Measurements from ENCODE around the gene ASB10. TPM values are rescaled to one million over a fixed set of nuclear protein-coding genes. Genes with fewer than 3 reads are reported as not detected.

ASB10 gene
- total and polyA plus RNA-seq, 4 donors = 0.12 TPM; not detected in 3

DNA sequence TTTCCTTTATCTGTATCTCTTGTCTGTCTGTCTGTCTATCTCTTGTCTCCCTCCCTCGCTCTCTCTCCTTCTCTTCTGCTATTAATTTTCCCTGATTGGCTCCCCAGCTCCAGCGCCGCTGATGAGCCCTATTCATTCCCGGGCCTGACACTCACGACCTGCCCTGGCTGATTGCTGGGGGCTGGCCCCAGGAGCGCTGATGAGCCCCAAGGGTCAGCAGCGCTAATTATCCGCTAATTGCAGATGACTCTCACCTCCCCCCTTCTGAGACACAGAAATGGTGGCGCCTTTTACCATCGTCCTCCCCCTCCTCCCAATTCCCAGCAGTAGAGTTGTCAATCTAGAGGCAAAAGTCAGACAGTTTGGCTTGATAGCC, 18.3 kb downstream of the ASB10 start:
- Histone ChIP-seq H3K36me3 (ENCODE audit: control insufficient read depth, insufficient read depth, low read length) (no peaks in the 10 kb centered on the region), H3K27me3 (ENCODE audit: control insufficient read depth, insufficient read depth, low read length) (peaks cover 61% of the 10 kb centered on the region)
- 20% methylated on average over 10 of the region's 10 CpGs for WGBS (ENCODE audit: insufficient coverage)

DNA sequence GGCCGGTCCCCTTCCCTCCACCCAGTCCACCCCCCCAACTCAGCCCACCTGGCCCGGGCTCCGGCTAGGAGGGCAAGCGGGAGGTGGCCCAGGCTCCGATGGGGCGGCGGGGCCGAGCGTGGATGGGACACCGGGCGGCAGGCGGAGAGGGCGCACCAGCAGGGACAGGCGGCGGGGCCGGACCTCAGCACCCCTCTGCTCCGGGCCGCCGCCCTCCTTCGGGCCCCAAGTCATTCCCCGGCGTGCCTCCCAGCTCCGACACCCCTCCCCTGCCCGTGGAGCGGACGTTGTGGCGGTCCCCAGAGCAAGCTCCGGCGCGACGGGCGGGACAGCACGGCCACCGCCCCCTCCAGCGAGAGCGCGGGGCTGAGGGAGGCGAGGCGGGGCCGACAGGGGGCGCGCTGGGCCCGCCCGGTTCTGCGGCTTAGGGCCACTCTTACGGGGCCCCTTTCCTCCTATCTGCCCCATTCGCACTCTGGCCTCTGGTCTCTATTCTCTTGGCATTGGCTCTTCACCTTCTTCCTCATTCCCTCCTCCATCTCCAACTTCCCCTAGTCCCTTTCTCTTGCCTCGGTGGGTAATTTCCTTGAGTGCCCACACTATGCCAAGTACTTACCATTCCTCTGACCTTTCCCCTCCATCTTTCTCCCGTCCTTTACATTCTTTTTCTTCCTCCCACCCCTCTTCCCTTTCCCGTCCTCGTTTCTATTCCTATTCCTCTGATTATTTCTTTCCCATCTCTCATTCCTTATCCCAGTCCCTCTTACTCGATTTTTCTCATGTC, 18.9 kb downstream of the ASB10 start:
- no peaks in the 10 kb centered on the region for H3K9me3 ChIP-seq (ENCODE audit: control insufficient read depth, insufficient read depth, low read length)
- peak in 1 of 6 donors; percentile 33 for DNase-seq (ENCODE audit: low read depth in 4 of 6, low spot score in 6 of 6)
- H3K4me3 ChIP-seq (ENCODE audit: low read depth, low read length) = peak overlapping the region; percentile 5
- WGBS (ENCODE audit: insufficient coverage) = 2% methylated on average over 52 of the region's 52 CpGs
- no peaks in the 10 kb centered on the region for H3K36me3 ChIP-seq (ENCODE audit: control insufficient read depth, insufficient read depth, low read length)
- peaks cover 62% of the 10 kb centered on the region for H3K27me3 ChIP-seq (ENCODE audit: control insufficient read depth, insufficient read depth, low read length)
- no peak overlapping the region for H3K27ac ChIP-seq (ENCODE audit: low read depth, low read length)
- H3K4me1 ChIP-seq (ENCODE audit: control insufficient read depth, insufficient read depth, low read length) = peaks cover 19% of the 10 kb centered on the region

More for the DNA sequence above, 18.3 kb downstream of the ASB10 start:
- H3K4me3 ChIP-seq (ENCODE audit: low read depth, low read length) = no peak overlapping the region
- no peak for DNase-seq (ENCODE audit: low read depth in 4 of 6, low spot score in 6 of 6)
- peaks cover 20% of the 10 kb centered on the region for H3K4me1 ChIP-seq (ENCODE audit: control insufficient read depth, insufficient read depth, low read length)
- H3K27ac ChIP-seq (ENCODE audit: low read depth, low read length) = no peak overlapping the region
- H3K9me3 ChIP-seq (ENCODE audit: control insufficient read depth, insufficient read depth, low read length) = no peaks in the 10 kb centered on the region

DNA sequence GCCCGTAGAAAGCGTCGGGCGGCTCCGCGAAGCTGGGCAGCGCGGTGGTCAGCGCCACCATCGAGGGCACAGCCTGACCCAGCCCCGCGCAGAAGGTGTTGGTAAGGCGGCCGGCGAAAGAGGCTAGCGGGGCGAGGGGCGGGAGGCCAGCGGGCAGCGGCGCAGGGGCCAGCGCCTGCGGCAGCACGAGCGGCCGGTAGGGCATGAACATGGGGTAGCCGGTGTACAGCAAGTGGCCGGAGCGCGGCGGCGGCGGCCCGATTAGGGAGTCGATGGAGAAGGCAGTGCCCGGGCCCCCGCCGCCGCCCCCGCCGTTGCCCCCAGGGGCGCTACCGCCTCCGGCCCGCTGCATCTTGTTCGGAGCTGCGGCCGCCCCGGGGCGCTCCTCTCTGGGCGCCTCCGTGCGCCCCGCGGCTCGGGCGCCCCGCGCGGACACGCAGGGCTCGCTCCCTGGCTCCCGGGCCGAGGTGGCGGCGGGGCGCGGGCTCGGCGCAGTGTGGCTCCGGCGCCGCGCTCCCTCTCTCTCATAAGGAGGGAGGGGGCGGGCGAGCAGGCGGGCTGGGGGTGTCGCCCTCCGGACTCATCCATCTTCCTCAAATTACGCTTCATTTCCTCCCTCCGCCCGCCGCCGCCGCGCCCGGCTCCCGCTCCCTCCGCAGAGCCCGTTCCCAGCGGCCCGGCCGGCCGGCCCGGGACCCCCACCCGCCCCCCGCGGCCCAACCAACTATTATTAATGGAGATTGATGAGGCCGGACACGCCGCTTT, 19.7 kb downstream of the ASB10 start, which contains the start of gene GBX1:
Gene GBX1 (minus strand): TSS at position 498 of the 765 bp plus-strand sequence. CDS start 146 bp downstream, at position 352.
- Histone ChIP-seq H3K4me3 (ENCODE audit: low read depth, low read length) (peak within 1 kb of the TSS; percentile 5), H3K36me3 (ENCODE audit: control insufficient read depth, insufficient read depth, low read length) (no peaks in the 10 kb centered on the region), H3K4me1 (ENCODE audit: control insufficient read depth, insufficient read depth, low read length) (peaks cover 13% of the 10 kb centered on the region), H3K27me3 (ENCODE audit: control insufficient read depth, insufficient read depth, low read length) (peaks cover 55% of the 10 kb centered on the region), H3K27ac (ENCODE audit: low read depth, low read length) (no peak within 1 kb of the TSS), H3K9me3 (ENCODE audit: control insufficient read depth, insufficient read depth, low read length) (no peaks in the 10 kb centered on the region)
- DNase-seq (ENCODE audit: low read depth in 4 of 6, low spot score in 6 of 6) = peak in 2 of 6 donors; percentile 55 to 69
- WGBS (ENCODE audit: insufficient coverage) = under 1% methylated on average over 70 of the region's 101 CpGs

DNA sequence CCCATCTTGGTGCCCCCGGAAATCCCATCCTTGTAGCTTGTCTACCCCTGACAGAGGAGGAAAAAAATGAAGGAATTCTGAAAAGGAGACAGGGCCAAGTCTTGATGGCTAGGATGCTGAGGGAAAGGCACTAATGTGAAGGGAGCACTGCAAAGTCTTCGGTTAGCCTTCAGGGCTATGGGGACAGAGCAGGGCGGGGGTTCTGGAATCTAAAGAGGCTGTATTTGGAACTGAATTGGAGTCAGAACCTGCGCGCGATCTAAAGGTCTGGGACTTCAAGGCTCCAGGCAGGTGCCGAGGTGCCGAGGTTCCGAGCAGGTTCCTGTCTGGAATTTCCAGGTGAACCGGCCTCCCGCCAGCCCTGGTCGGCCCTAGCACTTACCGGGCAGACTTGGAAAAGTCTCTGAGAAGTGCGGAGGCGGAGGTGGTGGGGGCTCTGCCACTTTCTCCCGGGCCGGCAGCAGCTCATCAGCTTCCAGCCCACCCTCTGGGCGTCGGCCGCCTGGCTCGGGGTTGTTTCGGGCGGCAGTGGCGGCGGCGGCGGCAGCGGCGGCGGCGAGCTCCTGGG, 20.3 kb downstream of the ASB10 start:
- Histone ChIP-seq H3K27me3 (ENCODE audit: control insufficient read depth, insufficient read depth, low read length) (peaks cover 53% of the 10 kb centered on the region), H3K4me1 (ENCODE audit: control insufficient read depth, insufficient read depth, low read length) (peaks cover 13% of the 10 kb centered on the region), H3K9me3 (ENCODE audit: control insufficient read depth, insufficient read depth, low read length) (no peaks in the 10 kb centered on the region), H3K4me3 (ENCODE audit: low read depth, low read length) (no peak overlapping the region), H3K27ac (ENCODE audit: low read depth, low read length) (no peak overlapping the region), H3K36me3 (ENCODE audit: control insufficient read depth, insufficient read depth, low read length) (no peaks in the 10 kb centered on the region)
- DNase-seq (ENCODE audit: low read depth in 4 of 6, low spot score in 6 of 6) = no peak
- WGBS (ENCODE audit: insufficient coverage) = 4% methylated on average over 30 of the region's 31 CpGs

DNA sequence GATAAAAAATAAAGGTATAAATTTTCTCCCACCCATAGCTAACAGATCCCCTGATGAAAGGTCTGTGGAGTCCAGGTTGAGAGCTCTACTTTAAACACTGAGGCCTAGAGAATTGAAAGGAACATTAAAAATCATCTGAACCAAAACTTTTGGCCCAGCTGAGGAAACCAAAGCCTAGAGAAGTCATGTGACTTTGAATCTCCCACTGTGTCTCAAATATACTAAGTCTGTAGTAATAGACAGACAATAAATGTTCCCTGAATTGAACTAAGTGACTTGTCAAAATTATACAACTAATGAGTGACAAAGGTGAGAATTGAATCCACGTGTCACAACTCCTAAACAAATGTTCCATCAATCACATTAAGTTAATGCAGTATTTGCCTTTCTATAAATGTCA, 25.3 kb downstream of the ASB10 start:
- peaks cover 32% of the 10 kb centered on the region for H3K27me3 ChIP-seq (ENCODE audit: control insufficient read depth, insufficient read depth, low read length)
- no peak for DNase-seq (ENCODE audit: low read depth in 4 of 6, low spot score in 6 of 6)
- peaks cover 3% of the 10 kb centered on the region for H3K4me1 ChIP-seq (ENCODE audit: control insufficient read depth, insufficient read depth, low read length)
- H3K9me3 ChIP-seq (ENCODE audit: control insufficient read depth, insufficient read depth, low read length) = no peaks in the 10 kb centered on the region
- H3K36me3 ChIP-seq (ENCODE audit: control insufficient read depth, insufficient read depth, low read length) = no peaks in the 10 kb centered on the region
- no CpG with 5 or more reads among the region's 1 CpG for WGBS (ENCODE audit: insufficient coverage)
- H3K27ac ChIP-seq (ENCODE audit: low read depth, low read length) = no peak overlapping the region
- no peak overlapping the region for H3K4me3 ChIP-seq (ENCODE audit: low read depth, low read length)

DNA sequence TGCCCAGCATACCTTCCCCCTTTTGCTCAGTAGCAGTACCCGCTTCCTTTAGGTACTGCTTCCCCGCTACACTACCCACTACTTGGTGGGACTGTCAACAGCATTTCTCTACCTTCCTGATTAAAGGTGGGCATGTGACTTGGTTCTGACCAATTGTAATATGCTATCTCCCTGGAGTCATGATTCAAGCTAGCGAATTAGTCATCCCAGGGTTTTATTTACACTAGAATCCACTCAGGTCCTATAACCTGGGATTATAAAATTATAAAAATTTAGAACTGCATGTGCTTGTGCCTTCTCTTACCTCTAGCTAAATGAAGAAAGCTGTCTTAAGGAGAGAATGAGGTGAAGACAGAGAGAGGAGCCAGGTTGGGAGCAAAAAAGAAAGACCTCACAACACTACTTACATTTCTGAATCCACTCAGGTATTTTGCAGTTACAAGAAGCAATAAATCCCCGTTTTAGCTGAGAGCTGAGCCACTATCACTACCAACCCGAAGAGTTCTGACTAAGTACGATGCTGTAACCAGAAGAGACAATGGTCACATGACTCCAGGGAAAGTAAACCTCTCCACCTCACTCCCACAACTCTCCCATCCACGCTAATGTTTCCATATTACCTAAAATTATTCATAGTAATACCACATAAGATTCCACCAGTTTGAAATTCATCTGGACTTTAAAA, 29.3 kb downstream of the ASB10 start:
- peaks cover 7% of the 10 kb centered on the region for H3K27me3 ChIP-seq (ENCODE audit: control insufficient read depth, insufficient read depth, low read length)
- no peak overlapping the region for H3K4me3 ChIP-seq (ENCODE audit: low read depth, low read length)
- WGBS (ENCODE audit: insufficient coverage) = 54% methylated on average over 3 of the region's 7 CpGs
- H3K27ac ChIP-seq (ENCODE audit: low read depth, low read length) = no peak overlapping the region
- no peaks in the 10 kb centered on the region for H3K36me3 ChIP-seq (ENCODE audit: control insufficient read depth, insufficient read depth, low read length)
- H3K4me1 ChIP-seq (ENCODE audit: control insufficient read depth, insufficient read depth, low read length) = no peaks in the 10 kb centered on the region
- H3K9me3 ChIP-seq (ENCODE audit: control insufficient read depth, insufficient read depth, low read length) = no peaks in the 10 kb centered on the region
- DNase-seq (ENCODE audit: low read depth in 4 of 6, low spot score in 6 of 6) = no peak

DNA sequence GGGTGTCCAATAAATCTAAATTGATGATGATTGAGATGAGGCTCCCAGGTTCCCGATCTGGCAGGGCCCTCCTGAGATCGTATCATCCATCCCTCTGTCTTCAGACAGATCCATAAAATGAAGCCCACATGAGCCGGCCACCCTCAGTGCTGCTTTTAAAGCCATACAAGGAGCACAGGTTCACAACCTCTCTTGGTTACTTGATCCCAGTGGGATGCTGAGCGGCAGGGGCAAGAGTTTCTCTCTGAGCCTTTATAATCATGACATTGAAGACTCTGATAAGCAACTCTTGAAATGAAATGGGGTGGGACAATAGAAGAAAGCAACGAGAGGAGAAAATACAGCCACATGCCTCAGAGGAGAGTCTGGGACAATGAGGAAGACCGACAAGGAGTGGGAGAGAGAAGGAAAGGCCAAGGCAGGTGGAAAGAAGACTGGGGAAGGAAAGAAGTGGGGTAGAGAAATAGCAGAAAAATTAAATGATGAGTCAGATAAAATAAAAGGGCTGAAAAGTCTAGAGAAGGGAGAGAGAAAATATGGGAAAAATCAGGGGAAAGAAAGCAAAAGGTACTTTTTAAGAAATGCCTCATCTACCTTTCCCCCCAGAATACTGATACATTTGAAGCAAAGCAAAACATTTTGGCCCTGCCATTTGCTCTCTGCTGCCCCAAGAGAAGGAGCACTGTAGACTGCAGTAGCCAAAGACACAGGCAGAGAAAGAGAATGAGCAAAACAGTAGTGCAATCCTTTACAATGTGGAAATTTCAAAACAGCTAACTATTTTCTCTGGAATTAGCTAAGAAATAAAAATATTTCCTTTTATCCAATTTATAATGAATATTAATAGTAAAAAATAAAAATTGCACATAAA, 34.2 kb downstream of the ASB10 start:
- Histone ChIP-seq H3K9me3 (ENCODE audit: control insufficient read depth, insufficient read depth, low read length) (no peaks in the 10 kb centered on the region), H3K4me1 (ENCODE audit: control insufficient read depth, insufficient read depth, low read length) (peaks cover 6% of the 10 kb centered on the region), H3K27ac (ENCODE audit: low read depth, low read length) (no peak overlapping the region), H3K4me3 (ENCODE audit: low read depth, low read length) (no peak overlapping the region), H3K36me3 (ENCODE audit: control insufficient read depth, insufficient read depth, low read length) (peaks cover 3% of the 10 kb centered on the region), H3K27me3 (ENCODE audit: control insufficient read depth, insufficient read depth, low read length) (peaks cover 11% of the 10 kb centered on the region)
- peak in 1 of 6 donors; percentile 44 for DNase-seq (ENCODE audit: low read depth in 4 of 6, low spot score in 6 of 6)
- 25% methylated on average over 3 of the region's 6 CpGs for WGBS (ENCODE audit: insufficient coverage)

DNA sequence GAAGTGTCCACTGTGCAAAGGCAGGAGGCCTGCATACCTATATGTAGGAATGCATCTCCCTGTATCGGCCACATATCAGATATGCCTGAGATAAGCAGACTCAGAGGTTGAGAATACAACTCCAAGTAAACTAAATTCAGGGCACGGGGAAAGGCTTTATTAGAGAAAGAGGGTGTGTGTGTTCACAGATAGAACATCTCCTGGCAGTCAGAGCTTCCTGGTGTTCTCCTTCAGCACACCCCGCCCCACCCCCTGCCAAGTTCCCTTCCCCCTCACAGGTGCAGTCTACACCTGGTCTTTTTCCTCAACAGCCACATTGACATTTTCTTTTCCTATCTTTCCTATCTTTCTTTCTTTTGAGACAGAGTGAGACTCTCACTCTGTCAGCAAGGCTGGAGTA, 36.7 kb downstream of the ASB10 start:
- WGBS (ENCODE audit: insufficient coverage) = 63% methylated on average over 1 of the region's 3 CpGs
- H3K27me3 ChIP-seq (ENCODE audit: control insufficient read depth, insufficient read depth, low read length) = peaks cover 9% of the 10 kb centered on the region

More for the DNA sequence above, 36.7 kb downstream of the ASB10 start:
- Histone ChIP-seq H3K4me3 (ENCODE audit: low read depth, low read length) (no peak overlapping the region), H3K27ac (ENCODE audit: low read depth, low read length) (no peak overlapping the region), H3K9me3 (ENCODE audit: control insufficient read depth, insufficient read depth, low read length) (no peaks in the 10 kb centered on the region), H3K36me3 (ENCODE audit: control insufficient read depth, insufficient read depth, low read length) (peaks cover 4% of the 10 kb centered on the region), H3K4me1 (ENCODE audit: control insufficient read depth, insufficient read depth, low read length) (peaks cover 6% of the 10 kb centered on the region)
- no peak for DNase-seq (ENCODE audit: low read depth in 4 of 6, low spot score in 6 of 6)

Measured in spinal cord (tissue), 10 donors.